ENCODE data around the gene ARAP1. TPM values are rescaled to one million over a fixed set of nuclear protein-coding genes. Genes with fewer than 3 reads are reported as not detected.

ARAP1 gene
- total RNA-seq, 2 donors from 2014 or later = 95.2 to 109 TPM

DNA sequence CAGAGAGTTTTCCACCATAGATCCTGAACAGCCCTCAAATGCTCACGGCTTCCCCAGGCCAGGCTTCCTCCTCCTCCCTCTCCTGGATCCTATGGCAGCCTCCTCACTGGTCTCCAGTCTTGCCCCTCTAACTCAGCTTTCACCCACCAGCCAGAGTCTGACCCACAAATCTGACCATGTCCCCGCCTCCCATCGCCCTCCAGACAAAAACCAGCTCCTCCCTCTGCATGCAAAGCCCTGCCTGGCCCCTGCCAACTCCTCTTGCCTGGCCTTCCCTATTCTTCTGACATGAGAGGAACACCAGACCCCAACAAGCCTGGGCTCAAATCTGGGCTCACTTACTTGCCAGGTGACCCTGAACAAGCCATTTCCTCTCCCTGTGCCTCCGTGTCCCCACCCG, 45.6 kb downstream of the ARAP1 start:
- Histone ChIP-seq H3K36me3 (peaks cover 3 to 32% of the 10 kb centered on the region in 2 donors), H3K9me3 (no peaks in the 10 kb centered on the region), H3K4me1 (replicated peaks) (no peaks in the 10 kb centered on the region), H3K4me3 (no peak overlapping the region), H3K27ac (no peak overlapping the region), H3K27me3 (replicated peaks; ENCODE audit: insufficient read depth) (no peaks in the 10 kb centered on the region)
- intact Hi-C loops (cut with DNase I) = no loop called here
- DNase-seq (ENCODE audit: low spot score) = no peak
- TF ChIP-seq POLR2AphosphoS5 (IDR thresholded peaks at IDR 0.05) (no peak), POLR2A (IDR thresholded peaks at IDR 0.05) (no peak)
- TF ChIP-seq, protein P1, sequence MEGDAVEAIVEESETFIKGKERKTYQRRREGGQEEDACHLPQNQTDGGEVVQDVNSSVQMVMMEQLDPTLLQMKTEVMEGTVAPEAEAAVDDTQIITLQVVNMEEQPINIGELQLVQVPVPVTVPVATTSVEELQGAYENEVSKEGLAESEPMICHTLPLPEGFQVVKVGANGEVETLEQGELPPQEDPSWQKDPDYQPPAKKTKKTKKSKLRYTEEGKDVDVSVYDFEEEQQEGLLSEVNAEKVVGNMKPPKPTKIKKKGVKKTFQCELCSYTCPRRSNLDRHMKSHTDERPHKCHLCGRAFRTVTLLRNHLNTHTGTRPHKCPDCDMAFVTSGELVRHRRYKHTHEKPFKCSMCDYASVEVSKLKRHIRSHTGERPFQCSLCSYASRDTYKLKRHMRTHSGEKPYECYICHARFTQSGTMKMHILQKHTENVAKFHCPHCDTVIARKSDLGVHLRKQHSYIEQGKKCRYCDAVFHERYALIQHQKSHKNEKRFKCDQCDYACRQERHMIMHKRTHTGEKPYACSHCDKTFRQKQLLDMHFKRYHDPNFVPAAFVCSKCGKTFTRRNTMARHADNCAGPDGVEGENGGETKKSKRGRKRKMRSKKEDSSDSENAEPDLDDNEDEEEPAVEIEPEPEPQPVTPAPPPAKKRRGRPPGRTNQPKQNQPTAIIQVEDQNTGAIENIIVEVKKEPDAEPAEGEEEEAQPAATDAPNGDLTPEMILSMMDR (IDR thresholded peaks at IDR 0.05) = no peak
- 83% methylated on average over 5 of the region's 5 CpGs for WGBS

DNA sequence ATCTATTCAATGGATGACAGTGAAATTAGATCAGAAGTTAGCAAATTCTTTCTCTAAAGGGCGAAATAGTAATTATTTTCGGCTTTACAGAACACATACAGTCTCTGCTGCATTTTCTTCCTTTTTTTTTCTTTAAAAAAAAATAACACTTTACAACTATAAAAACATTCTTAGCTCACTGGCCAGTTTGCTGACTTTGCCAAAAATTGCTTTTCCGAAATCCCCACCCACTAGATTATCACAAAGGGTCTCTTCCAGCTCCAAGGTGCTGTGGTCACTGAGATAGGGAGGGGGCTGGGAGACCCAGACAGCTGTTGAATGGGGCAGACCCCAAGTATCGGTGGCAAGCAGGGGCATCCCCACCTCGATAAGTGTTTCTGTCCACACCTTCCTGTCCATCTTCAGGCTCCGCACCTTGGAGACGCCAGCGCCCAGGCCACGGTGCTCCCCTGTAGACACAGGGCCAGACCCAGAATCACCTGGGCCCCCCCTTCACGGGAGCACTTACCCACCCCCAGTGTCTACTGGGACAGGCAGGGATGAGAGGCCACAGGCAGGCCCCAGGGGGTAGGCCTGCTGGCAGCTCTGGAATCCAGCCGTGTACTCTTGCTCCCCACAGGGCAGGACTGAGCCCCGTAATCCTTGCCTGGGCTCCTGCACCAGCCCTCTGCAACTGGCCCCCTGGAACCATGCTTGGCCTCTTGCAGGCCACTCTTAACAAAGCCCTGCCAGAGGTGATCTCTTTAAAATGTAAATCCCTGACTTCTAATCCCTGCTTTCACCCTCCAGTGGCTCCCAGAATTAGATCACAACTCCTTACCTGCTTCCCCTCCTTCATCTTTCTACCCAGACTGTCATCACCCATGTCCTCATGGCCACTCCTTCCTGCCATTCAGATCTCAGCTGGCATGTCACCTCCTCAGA, 46.5 kb downstream of the ARAP1 start:
- DNase-seq (ENCODE audit: low spot score) = no peak
- H3K4me1 ChIP-seq (replicated peaks) = no peaks in the 10 kb centered on the region
- TF ChIP-seq POLR2AphosphoS5 (IDR thresholded peaks at IDR 0.05) = no peak
- TF ChIP-seq, protein P1 (IDR thresholded peaks at IDR 0.05) = no peak
- no peak for TF ChIP-seq POLR2A (IDR thresholded peaks at IDR 0.05)
- no peak overlapping the region for H3K4me3 ChIP-seq
- H3K27ac ChIP-seq = no peak overlapping the region
- intact Hi-C loops (cut with DNase I) = no loop called here
- WGBS = 76% methylated on average over 12 of the region's 12 CpGs
- no peaks in the 10 kb centered on the region for H3K27me3 ChIP-seq (replicated peaks; ENCODE audit: insufficient read depth)
- no peaks in the 10 kb centered on the region for H3K9me3 ChIP-seq
- peaks cover 6 to 24% of the 10 kb centered on the region in 2 donors for H3K36me3 ChIP-seq

DNA sequence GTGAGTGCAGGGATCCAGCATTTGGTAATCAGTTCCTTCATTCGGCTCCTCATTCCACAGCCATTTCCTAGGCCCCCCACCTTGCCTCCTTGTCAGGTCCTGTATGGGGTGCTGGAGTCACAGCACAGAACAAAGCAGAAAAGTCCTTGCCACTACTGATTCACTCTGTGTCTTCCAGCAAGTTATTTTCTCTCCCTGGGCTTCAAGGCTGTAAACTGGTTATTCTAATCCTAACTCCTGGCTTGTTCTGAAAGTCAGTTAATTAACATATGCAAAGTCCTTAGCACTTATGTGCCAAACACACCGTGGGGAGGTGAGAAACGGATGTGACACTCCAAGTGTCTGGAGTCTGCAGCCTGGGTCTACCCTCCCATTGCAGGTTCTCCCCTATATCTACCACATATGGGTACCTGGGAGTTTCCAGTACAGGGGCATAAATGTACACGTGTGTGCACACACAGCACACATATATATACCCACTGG, 47.4 kb downstream of the ARAP1 start:
- Histone ChIP-seq H3K27ac (no peak overlapping the region), H3K9me3 (no peaks in the 10 kb centered on the region), H3K27me3 (replicated peaks; ENCODE audit: insufficient read depth) (no peaks in the 10 kb centered on the region), H3K4me3 (no peak overlapping the region), H3K4me1 (replicated peaks) (no peaks in the 10 kb centered on the region), H3K36me3 (peaks cover 6 to 22% of the 10 kb centered on the region in 2 donors)
- DNase-seq (ENCODE audit: low spot score) = no peak
- intact Hi-C loops (cut with DNase I) = no loop called here
- WGBS = 68% methylated on average over 4 of the region's 4 CpGs
- no peak for TF ChIP-seq POLR2AphosphoS5 (IDR thresholded peaks at IDR 0.05)
- TF ChIP-seq, protein P1 (IDR thresholded peaks at IDR 0.05) = no peak
- TF ChIP-seq POLR2A (IDR thresholded peaks at IDR 0.05) = no peak

DNA sequence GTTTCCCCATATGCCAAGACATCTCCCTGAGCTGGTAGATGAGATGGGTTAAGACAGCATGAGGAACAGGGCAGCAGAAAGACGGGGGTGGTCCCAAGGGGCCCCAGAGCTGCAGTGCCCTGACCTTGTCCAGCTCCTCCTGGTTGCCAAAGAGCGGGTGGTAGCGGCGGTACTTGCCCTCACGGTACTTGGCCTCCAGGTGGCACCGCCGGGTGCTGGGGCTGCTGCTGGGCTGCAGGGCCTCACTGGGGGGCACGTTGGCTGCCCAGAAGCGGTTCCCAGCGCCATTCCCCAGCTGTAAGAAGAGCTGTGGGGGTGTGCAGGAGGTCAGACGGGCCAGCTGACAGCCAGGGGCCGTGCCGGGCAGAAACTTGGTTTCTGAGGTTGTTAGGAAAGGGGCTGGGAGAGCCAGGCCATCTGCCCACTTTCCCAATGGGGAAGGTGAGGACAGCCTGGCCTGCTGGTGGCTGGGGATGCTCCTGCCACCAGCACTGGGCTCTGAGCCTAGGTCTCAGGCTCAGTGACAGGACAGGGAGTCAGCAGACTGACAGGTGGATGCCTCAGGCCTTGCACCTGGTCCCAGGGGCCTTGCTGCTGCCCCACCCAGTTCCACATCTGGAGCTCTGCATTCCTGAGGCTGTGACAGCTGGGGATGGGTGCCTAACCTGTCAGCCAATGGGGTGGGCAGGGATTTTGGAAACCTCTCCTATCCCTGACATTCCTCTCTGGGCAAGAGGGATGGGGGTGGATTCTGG, 48.0 kb downstream of the ARAP1 start:
- Histone ChIP-seq H3K27me3 (replicated peaks; ENCODE audit: insufficient read depth) (no peaks in the 10 kb centered on the region), H3K36me3 (peaks cover 6 to 16% of the 10 kb centered on the region in 2 donors), H3K9me3 (no peaks in the 10 kb centered on the region), H3K4me1 (replicated peaks) (no peaks in the 10 kb centered on the region), H3K27ac (no peak overlapping the region), H3K4me3 (no peak overlapping the region)
- intact Hi-C loops (cut with DNase I) = no loop called here
- no peak for DNase-seq (ENCODE audit: low spot score)
- TF ChIP-seq POLR2AphosphoS5 (IDR thresholded peaks at IDR 0.05) = no peak
- TF ChIP-seq, protein P1 (IDR thresholded peaks at IDR 0.05) = no peak
- 77% methylated on average over 12 of the region's 13 CpGs for WGBS
